ENCODE measurements around the gene DNAJC5.
A peak's percentile ranks its signal among the peaks of the same experiment; 100 is the strongest.
"Not testable (repeated sequence)": the region's sequence is repeated elsewhere in the genome, so short reads cannot be mapped to it uniquely, and the experiment has no call there.

DNAJC5 gene

GRCh38 chr20:63915471-63915870 is 20.5 kb downstream of the DNAJC5 start:
- no peaks in the 10 kb centered on the region for H3K27me3 Mint-ChIP-seq
- no peak for ATAC-seq (replicated peaks; ENCODE audit: extremely low read depth, poor library complexity, severe bottlenecking)
- H3K4me1 Mint-ChIP-seq, result peaks cover 28% of the 10 kb centered on the region
- H3K27ac Mint-ChIP-seq (ENCODE audit: low read depth), result no peak overlapping the region
- no peak overlapping the region for H3K4me3 Mint-ChIP-seq
- DNase-seq (ENCODE audit: low spot score in 2 of 2), result no peak
- no peaks in the 10 kb centered on the region for H3K9me3 Mint-ChIP-seq
- H3K36me3 Mint-ChIP-seq (ENCODE audit: insufficient read depth), result peaks cover 6% of the 10 kb centered on the region

- H3K36me3 Mint-ChIP-seq (ENCODE audit: insufficient read depth); H3K9me3 Mint-ChIP-seq; H3K27me3 Mint-ChIP-seq; H3K4me3 Mint-ChIP-seq; DNase-seq (ENCODE audit: low spot score in 2 of 2); ATAC-seq (replicated peaks; ENCODE audit: extremely low read depth, poor library complexity, severe bottlenecking): not testable (repeated sequence)
- Mint-ChIP-seq H3K4me1 (peaks cover 20% of the 10 kb centered on the region), H3K27ac (ENCODE audit: low read depth) (peak overlapping the region; percentile 55)
Measured at GRCh38 chr20:63916371-63916939, 21.5 kb downstream of the DNAJC5 start.

DNA sequence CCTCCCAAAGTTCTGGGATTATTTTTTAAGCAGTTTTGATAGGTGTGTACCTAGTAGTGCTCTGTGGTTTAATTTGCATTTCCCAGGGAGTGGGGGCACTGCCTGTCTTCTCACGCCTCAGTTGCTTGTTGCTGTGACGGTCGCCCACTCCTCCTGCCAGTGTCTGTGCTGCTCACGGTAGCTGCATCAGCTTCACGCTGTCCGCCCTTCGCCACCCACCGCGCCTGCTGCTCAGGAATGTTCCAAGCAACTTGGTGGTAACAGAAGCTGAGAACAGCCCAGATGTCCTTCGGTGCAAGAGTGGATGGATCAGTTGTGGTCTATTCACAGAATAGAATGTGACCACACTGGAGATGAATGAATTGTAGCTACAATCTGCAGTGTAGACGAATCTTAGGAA is 22.9 kb downstream of the DNAJC5 start:
- Mint-ChIP-seq H3K4me3 (no peak overlapping the region), H3K36me3 (ENCODE audit: insufficient read depth) (peaks cover 13% of the 10 kb centered on the region), H3K27ac (ENCODE audit: low read depth) (no peak overlapping the region), H3K9me3 (no peaks in the 10 kb centered on the region), H3K27me3 (no peaks in the 10 kb centered on the region), H3K4me1 (peaks cover 17% of the 10 kb centered on the region)
- no peak for ATAC-seq (replicated peaks; ENCODE audit: extremely low read depth, poor library complexity, severe bottlenecking)
- no peak for DNase-seq (ENCODE audit: low spot score in 2 of 2)

- DNase-seq (ENCODE audit: low spot score in 2 of 2) (no peak), ATAC-seq (replicated peaks; ENCODE audit: extremely low read depth, poor library complexity, severe bottlenecking) (no peak)
- Mint-ChIP-seq H3K27me3 (no peaks in the 10 kb centered on the region), H3K36me3 (ENCODE audit: insufficient read depth) (peaks cover 13% of the 10 kb centered on the region), H3K9me3 (no peaks in the 10 kb centered on the region), H3K4me3 (no peak overlapping the region), H3K27ac (ENCODE audit: low read depth) (no peak overlapping the region), H3K4me1 (peaks cover 11% of the 10 kb centered on the region)
Measured at GRCh38 chr20:63919130-63919529, 24.2 kb downstream of the DNAJC5 start.

DNA sequence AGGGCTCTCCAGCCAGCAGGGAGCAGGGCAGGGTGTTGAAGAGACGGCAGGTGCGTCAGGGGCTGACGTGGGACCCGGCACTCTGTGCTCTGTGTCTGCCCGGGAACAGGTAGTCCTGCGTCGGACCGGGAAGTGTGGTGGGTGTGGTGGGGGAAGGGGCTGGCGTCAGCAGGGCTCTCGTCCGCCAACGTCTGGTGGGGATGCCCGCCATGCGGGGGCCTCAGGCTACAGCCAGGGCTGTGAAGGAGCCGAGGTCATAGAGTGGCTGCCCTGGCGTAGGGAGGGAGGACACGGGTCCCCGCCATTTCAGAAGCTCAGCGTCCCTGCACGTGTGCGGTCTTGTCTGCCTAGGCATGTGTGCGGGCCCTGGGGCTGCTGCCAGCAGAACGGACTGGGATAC is 25.3 kb downstream of the DNAJC5 start:
- Mint-ChIP-seq H3K4me1 (peaks cover 12% of the 10 kb centered on the region), H3K9me3 (no peaks in the 10 kb centered on the region), H3K36me3 (ENCODE audit: insufficient read depth) (peaks cover 15% of the 10 kb centered on the region), H3K27ac (ENCODE audit: low read depth) (no peak overlapping the region), H3K4me3 (no peak overlapping the region), H3K27me3 (no peaks in the 10 kb centered on the region)
- ATAC-seq (replicated peaks; ENCODE audit: extremely low read depth, poor library complexity, severe bottlenecking) (no peak), DNase-seq (ENCODE audit: low spot score in 2 of 2) (no peak)

- Mint-ChIP-seq H3K4me1 (peaks cover 19% of the 10 kb centered on the region), H3K36me3 (ENCODE audit: insufficient read depth) (peaks cover 28% of the 10 kb centered on the region), H3K4me3 (no peak overlapping the region), H3K27ac (ENCODE audit: low read depth) (no peak overlapping the region), H3K9me3 (no peaks in the 10 kb centered on the region), H3K27me3 (no peaks in the 10 kb centered on the region)
- ATAC-seq (replicated peaks; ENCODE audit: extremely low read depth, poor library complexity, severe bottlenecking) (no peak), DNase-seq (ENCODE audit: low spot score in 2 of 2) (no peak)
Measured at GRCh38 chr20:63923651-63924050, 28.7 kb downstream of the DNAJC5 start.

DNA sequence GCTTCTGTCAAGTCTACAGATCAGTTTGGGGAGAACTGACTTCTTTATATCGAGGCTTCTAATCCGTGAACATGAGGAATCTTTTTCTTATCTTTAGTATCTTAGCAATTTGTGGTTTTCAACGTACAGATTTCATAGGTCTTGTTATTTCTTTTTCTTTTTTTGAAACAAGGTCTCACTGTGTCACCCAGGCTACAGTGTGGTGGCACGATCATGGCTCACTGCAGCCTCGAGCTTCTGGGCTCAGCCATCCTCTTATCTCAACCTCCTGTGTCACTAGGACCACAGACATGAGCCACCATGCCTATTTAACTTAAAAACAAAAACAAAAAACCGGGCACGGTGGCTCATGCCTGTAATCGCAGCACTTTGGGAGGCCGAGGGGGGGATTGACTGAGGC is 29.3 kb downstream of the DNAJC5 start:
- H3K27me3 Mint-ChIP-seq, result no peaks in the 10 kb centered on the region
- H3K9me3 Mint-ChIP-seq, result no peaks in the 10 kb centered on the region
- H3K4me1 Mint-ChIP-seq, result peaks cover 19% of the 10 kb centered on the region
- ATAC-seq (replicated peaks; ENCODE audit: extremely low read depth, poor library complexity, severe bottlenecking), result no peak
- H3K4me3 Mint-ChIP-seq, result no peak overlapping the region
- H3K36me3 Mint-ChIP-seq (ENCODE audit: insufficient read depth), result peaks cover 33% of the 10 kb centered on the region
- no peak for DNase-seq (ENCODE audit: low spot score in 2 of 2)
- H3K27ac Mint-ChIP-seq (ENCODE audit: low read depth), result no peak overlapping the region

- Mint-ChIP-seq H3K27ac (ENCODE audit: low read depth) (peak overlapping the region; percentile 4), H3K9me3 (no peaks in the 10 kb centered on the region), H3K4me3 (no peak overlapping the region), H3K36me3 (ENCODE audit: insufficient read depth) (peaks cover 36% of the 10 kb centered on the region), H3K27me3 (no peaks in the 10 kb centered on the region), H3K4me1 (peaks cover 19% of the 10 kb centered on the region)
- DNase-seq (ENCODE audit: low spot score in 2 of 2) (no peak), ATAC-seq (replicated peaks; ENCODE audit: extremely low read depth, poor library complexity, severe bottlenecking) (no peak)
Measured at GRCh38 chr20:63926298-63926697, 31.4 kb downstream of the DNAJC5 start.

DNA sequence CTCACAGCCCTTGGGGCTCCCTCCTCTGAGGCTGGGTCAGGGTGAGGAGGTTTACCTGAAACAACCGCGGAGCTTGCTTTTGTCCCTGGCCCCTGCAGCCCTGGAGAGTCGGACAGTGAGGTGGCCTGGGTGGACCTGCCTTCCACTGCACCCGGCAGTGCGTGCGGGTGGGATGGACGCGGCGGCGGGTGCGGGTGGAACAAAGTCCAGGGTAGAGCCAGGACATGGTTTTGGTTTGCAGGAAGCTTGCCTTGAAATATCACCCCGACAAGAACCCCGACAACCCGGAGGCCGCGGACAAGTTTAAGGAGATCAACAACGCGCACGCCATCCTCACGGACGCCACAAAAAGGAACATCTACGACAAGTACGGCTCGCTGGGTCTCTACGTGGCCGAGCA is 34.1 kb downstream of the DNAJC5 start:
- peaks cover 37% of the 10 kb centered on the region for H3K36me3 Mint-ChIP-seq (ENCODE audit: insufficient read depth)
- H3K27ac Mint-ChIP-seq (ENCODE audit: low read depth), result no peak overlapping the region
- ATAC-seq (replicated peaks; ENCODE audit: extremely low read depth, poor library complexity, severe bottlenecking) (no peak), DNase-seq (ENCODE audit: low spot score in 2 of 2) (no peak)
- H3K27me3 Mint-ChIP-seq, result no peaks in the 10 kb centered on the region
- H3K4me3 Mint-ChIP-seq, result no peak overlapping the region
- H3K9me3 Mint-ChIP-seq, result no peaks in the 10 kb centered on the region
- H3K4me1 Mint-ChIP-seq, result peaks cover 19% of the 10 kb centered on the region

DNA sequence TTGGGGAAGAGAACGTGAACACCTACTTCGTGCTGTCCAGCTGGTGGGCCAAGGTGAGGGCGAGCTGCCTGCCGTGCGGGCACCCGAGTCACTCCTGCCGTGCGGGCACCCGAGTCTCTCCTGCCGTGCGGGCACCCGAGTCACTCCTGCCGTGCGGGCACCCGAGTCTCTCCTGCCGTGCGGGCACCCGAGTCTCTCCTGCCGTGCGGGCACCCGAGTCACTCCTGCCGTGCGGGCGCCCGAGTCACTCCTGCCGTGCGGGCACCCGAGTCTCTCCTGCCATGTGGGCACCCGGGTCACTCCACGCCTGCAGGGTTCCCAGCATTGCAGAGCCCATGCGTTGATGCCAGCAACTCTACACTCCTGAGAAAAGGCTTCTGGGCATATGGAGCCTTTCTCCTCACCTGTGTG is 34.6 kb downstream of the DNAJC5 start:
- peaks cover 39% of the 10 kb centered on the region for H3K36me3 Mint-ChIP-seq (ENCODE audit: insufficient read depth)

DNA sequence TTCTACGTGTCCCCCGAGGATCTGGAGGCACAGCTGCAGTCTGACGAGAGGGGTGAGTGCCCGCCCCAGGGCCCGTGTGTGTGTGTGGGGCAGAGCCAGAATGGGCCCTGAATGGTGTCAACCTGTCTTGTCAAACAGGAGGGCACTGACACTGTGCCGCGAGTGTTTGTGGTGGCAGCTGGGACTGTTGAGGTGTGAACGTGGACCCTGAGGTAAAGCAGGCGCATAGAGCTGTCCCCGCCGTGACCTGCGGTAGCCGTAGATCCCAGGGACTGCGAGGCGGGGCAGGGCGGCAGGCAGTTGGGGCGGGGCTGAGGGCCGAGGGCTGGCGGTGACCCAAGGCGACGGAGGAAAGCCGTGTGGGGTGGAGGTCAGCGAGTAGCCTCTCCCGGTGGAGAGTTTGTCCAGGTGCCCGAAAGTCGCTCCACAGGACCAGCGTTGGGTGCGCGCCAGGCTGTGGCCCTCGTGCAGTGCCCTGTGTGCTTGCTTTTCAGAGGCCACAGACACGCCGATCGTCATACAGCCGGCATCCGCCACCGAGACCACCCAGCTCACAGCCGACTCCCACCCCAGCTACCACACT is 36.1 kb downstream of the DNAJC5 start:
- Mint-ChIP-seq H3K36me3 (ENCODE audit: insufficient read depth) (peaks cover 43% of the 10 kb centered on the region), H3K4me1 (peaks cover 18% of the 10 kb centered on the region), H3K27me3 (no peaks in the 10 kb centered on the region), H3K9me3 (no peaks in the 10 kb centered on the region), H3K27ac (ENCODE audit: low read depth) (no peak overlapping the region), H3K4me3 (no peak overlapping the region)
- ATAC-seq (replicated peaks; ENCODE audit: extremely low read depth, poor library complexity, severe bottlenecking) (no peak), DNase-seq (ENCODE audit: low spot score in 2 of 2) (no peak)

More for the DNA sequence above, 34.6 kb downstream of the DNAJC5 start:
- H3K27ac Mint-ChIP-seq (ENCODE audit: low read depth); H3K4me3 Mint-ChIP-seq; H3K27me3 Mint-ChIP-seq; ATAC-seq (replicated peaks; ENCODE audit: extremely low read depth, poor library complexity, severe bottlenecking); DNase-seq (ENCODE audit: low spot score in 2 of 2); H3K9me3 Mint-ChIP-seq: not testable (repeated sequence)
- H3K4me1 Mint-ChIP-seq, result peaks cover 20% of the 10 kb centered on the region

GRCh38 chr20:63931735-63932134 is 36.8 kb downstream of the DNAJC5 start:
- no peak overlapping the region for H3K27ac Mint-ChIP-seq (ENCODE audit: low read depth)
- peaks cover 44% of the 10 kb centered on the region for H3K36me3 Mint-ChIP-seq (ENCODE audit: insufficient read depth)
- no peaks in the 10 kb centered on the region for H3K27me3 Mint-ChIP-seq
- no peak overlapping the region for H3K4me3 Mint-ChIP-seq
- peaks cover 12% of the 10 kb centered on the region for H3K4me1 Mint-ChIP-seq
- H3K9me3 Mint-ChIP-seq, result no peaks in the 10 kb centered on the region
- ATAC-seq (replicated peaks; ENCODE audit: extremely low read depth, poor library complexity, severe bottlenecking), result no peak
- DNase-seq (ENCODE audit: low spot score in 2 of 2), result no peak

DNA sequence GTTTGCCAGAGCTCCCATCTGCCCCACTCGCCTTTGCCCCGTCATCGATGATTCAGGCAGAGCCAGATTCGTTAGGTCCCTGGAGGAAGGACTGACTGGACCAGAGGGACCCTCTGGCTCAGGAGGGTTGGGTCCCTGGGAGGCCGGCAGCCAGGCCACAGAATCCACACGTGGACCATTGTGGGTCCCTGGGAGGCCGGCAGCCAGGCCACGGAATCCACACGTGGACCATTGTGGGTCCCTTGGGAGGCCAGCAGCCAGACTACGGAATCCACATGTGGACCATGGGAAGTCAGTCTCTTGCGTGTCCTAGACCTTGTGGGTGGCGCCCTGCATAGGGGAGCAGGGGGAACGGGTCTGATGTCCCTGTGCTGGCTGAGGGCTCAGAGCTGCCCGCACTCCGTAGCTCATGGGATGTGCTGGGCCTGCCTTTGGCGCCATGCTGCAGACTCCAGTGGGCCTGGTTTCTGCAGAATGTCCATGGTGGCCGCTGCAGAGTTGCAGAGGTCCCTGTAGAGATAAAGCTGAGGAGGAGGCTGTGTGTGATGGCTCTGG is 37.8 kb downstream of the DNAJC5 start:
- no peak for DNase-seq (ENCODE audit: low spot score in 2 of 2)
- Mint-ChIP-seq H3K4me3 (no peak overlapping the region), H3K27me3 (no peaks in the 10 kb centered on the region), H3K27ac (ENCODE audit: low read depth) (no peak overlapping the region), H3K9me3 (no peaks in the 10 kb centered on the region), H3K36me3 (ENCODE audit: insufficient read depth) (peaks cover 41% of the 10 kb centered on the region), H3K4me1 (peaks cover 8% of the 10 kb centered on the region)
- no peak for ATAC-seq (replicated peaks; ENCODE audit: extremely low read depth, poor library complexity, severe bottlenecking)

Data from central memory CD8-positive, alpha-beta T cell (primary cell).